Neural cell (in vitro differentiated cells): ENCODE results near the gene LHX5. TPM values are rescaled to one million over a fixed set of nuclear protein-coding genes. Genes with fewer than 3 reads are reported as not detected.

Source experiments
- H2AFZ ChIP-seq: fragments of 200-600, 300-800 bp; sonication (generic), shearing (Covaris generic); 2 replicates; pipeline ENCODE4 v1.6.0; 2014; ENCODE audit warnings: low read depth, mild to moderate bottlenecking, antibody characterized with exemption, low read length, moderate library complexity
- H3F3A ChIP-seq: fragments of 200-600 bp; shearing (Covaris generic); 2 replicates; pipeline ENCODE4 v1.6.1; 2016; ENCODE audit warnings: mild to moderate bottlenecking, moderate library complexity, mixed read lengths, antibody characterized with exemption, low read length; ENCODE audit not compliant: insufficient read depth, poor library complexity, severe bottlenecking
- H3K27ac ChIP-seq: fragments of 200-600, 300-800 bp; sonication (generic), shearing (Covaris generic); 2 replicates; pipeline ENCODE4 v1.5.1; 2014; ENCODE audit warnings: mild to moderate bottlenecking, low read length, moderate library complexity
- H3K27me3 ChIP-seq: fragments of 300-800, 200-600 bp; sonication (generic), shearing (Covaris generic); 2 replicates; pipeline ENCODE4 v1.6.0; 2014; ENCODE audit warnings: mild to moderate bottlenecking, low read depth, low read length, moderate library complexity; ENCODE audit not compliant: insufficient read depth
- H3K36me3 ChIP-seq: fragments of 300-800, 200-600 bp; sonication (generic), shearing (Covaris generic); 2 replicates; pipeline ENCODE4 v1.5.1; 2014; ENCODE audit warnings: mild to moderate bottlenecking, antibody characterized with exemption, low read length, moderate library complexity; ENCODE audit not compliant: insufficient read depth
- H3K4me2 ChIP-seq: fragments of 300-800, 200-600 bp; sonication (generic), shearing (Covaris generic); 2 replicates; pipeline ENCODE4 v1.6.0; 2014; ENCODE audit warnings: mild to moderate bottlenecking, low read length
- H3K4me3 ChIP-seq: fragments of 300-800, 200-600 bp; sonication (generic), shearing (Covaris generic); 2 replicates; pipeline ENCODE4 v1.5.1; 2014; ENCODE audit warnings: mild to moderate bottlenecking, low read length, moderate library complexity
- H3K79me2 ChIP-seq: fragments of 200-600 bp; shearing (Covaris generic); replicated peaks from 2 replicates; pipeline ENCODE4 v1.6.0; 2014; ENCODE audit warnings: mild to moderate bottlenecking, low read length, moderate library complexity; ENCODE audit not compliant: insufficient read depth
- H3K9ac ChIP-seq: fragments of 300-800, 200-600 bp; sonication (generic), shearing (Covaris generic); 2 replicates; pipeline ENCODE4 v1.6.1; 2016; ENCODE audit warnings: mild to moderate bottlenecking, low read length, mixed read lengths
- H3K9me2 ChIP-seq: fragments of 200-600 bp; shearing (Covaris generic); 2 replicates; pipeline ENCODE4 v1.6.1; 2016; ENCODE audit warnings: mild to moderate bottlenecking, low read length, mixed read lengths; ENCODE audit not compliant: insufficient read depth
- H3K9me3 ChIP-seq: fragments of 200-600, 300-800 bp; sonication (generic), shearing (Covaris generic); 2 replicates; pipeline ENCODE4 v1.6.1; 2016; ENCODE audit warnings: mild to moderate bottlenecking, mixed run types, low read length, moderate library complexity, mixed read lengths
- H4K20me1 ChIP-seq: fragments of 200-600 bp; shearing (Covaris generic); 2 replicates; pipeline ENCODE4 v1.6.1; 2016; ENCODE audit warnings: mild to moderate bottlenecking, mixed run types; ENCODE audit not compliant: insufficient read depth
- EP300 ChIP-seq: fragments of 450-650 bp; conservative IDR thresholded peaks from 2 replicates; pipeline ENCODE4 v1.6.1; 2014; ENCODE audit warnings: antibody characterized with exemption, mild to moderate bottlenecking, moderate library complexity; ENCODE audit not compliant: poor library complexity, severe bottlenecking
- EZH2 ChIP-seq: fragments of 200-600, 300-800 bp; shearing (Covaris generic), sonication (generic); IDR thresholded peaks from 2 replicates; pipeline ENCODE4 v1.6.1; 2014; ENCODE audit warnings: antibody characterized with exemption, low read length, borderline replicate concordance, mild to moderate bottlenecking; ENCODE audit not compliant: insufficient read depth, poor library complexity, severe bottlenecking
- MXI1 ChIP-seq: fragments of 450-650 bp; conservative IDR thresholded peaks from 2 replicates; pipeline ENCODE4 v1.6.1; 2014; ENCODE audit warnings: antibody characterized with exemption, mild to moderate bottlenecking; ENCODE audit not compliant: poor library complexity, severe bottlenecking
- POLR2AphosphoS5 ChIP-seq: IDR thresholded peaks from 2 replicates; pipeline ENCODE4 v1.6.1; 2012
- RAD21 ChIP-seq: fragments of 450-650 bp; conservative IDR thresholded peaks from 2 replicates; pipeline ENCODE4 v1.6.1; 2014; ENCODE audit warnings: antibody characterized with exemption, mild to moderate bottlenecking, moderate library complexity
- REST ChIP-seq: IDR thresholded peaks from 2 replicates; pipeline ENCODE4 v1.6.1; 2012; ENCODE audit warnings: borderline replicate concordance
- SMC3 ChIP-seq: fragments of 450-650 bp; conservative IDR thresholded peaks from 2 replicates; pipeline ENCODE4 v1.6.1; 2014; ENCODE audit warnings: antibody characterized with exemption, mild to moderate bottlenecking, moderate library complexity; ENCODE audit not compliant: poor library complexity
- TAF1 ChIP-seq: IDR thresholded peaks from 2 replicates; pipeline ENCODE4 v1.6.1; 2012; ENCODE audit warnings: low read depth
- polyA plus RNA-seq: library from polyadenylated mRNA; depleted of rRNA; stranded (reverse); fragments of >200 nt; gene quantifications from 2 replicates; pipeline ENCODE4 v1.2.3, GENCODE V29; 2014
- TF ChIP-seq, protein P1 (sequence below): fragments of 450-650 bp; IDR thresholded peaks from 2 replicates; pipeline ENCODE4 v1.5.1; 2014; ENCODE audit warnings: antibody characterized with exemption, mild to moderate bottlenecking, moderate library complexity; ENCODE audit not compliant: poor library complexity, severe bottlenecking

The LHX5 gene
- polyA plus RNA-seq, 1 donor from 2014 or later = 3.8 TPM

DNA sequence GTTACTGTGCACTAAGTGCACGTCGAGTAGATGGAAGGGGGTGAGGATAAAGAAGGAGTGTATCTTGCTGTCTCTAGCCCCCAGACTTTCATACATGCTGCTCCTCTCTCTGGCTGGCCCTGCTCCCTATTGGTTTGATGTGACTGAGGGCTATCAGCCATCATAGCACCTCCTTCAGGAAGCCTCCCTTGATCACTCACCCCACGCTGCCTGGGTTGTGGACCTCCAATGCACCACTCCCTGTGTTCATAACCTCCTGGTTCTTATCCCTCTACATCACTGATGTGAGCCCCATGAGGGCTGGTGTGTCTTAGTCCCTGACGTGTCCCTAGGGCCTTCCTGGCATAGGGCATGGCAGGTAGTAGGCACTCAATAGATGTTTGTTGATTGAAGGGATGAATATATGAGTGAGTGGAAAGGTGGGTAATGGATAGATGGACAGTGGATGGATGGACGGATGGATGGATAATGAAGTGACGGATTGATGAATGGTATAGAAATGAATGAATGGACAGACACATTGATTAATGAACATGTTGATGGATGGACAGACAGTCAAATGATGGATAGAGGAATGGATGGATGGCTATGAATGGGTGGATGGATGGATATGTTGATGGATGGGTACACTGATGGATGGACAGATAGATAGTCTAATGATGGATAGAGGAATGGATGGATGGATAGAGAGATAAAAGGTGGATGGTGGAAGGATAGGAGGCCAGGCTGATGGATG, 34.5 kb downstream of the LHX5 start:
- TF ChIP-seq, protein P1, sequence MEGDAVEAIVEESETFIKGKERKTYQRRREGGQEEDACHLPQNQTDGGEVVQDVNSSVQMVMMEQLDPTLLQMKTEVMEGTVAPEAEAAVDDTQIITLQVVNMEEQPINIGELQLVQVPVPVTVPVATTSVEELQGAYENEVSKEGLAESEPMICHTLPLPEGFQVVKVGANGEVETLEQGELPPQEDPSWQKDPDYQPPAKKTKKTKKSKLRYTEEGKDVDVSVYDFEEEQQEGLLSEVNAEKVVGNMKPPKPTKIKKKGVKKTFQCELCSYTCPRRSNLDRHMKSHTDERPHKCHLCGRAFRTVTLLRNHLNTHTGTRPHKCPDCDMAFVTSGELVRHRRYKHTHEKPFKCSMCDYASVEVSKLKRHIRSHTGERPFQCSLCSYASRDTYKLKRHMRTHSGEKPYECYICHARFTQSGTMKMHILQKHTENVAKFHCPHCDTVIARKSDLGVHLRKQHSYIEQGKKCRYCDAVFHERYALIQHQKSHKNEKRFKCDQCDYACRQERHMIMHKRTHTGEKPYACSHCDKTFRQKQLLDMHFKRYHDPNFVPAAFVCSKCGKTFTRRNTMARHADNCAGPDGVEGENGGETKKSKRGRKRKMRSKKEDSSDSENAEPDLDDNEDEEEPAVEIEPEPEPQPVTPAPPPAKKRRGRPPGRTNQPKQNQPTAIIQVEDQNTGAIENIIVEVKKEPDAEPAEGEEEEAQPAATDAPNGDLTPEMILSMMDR = no peak
- TF ChIP-seq RAD21 = no peak
- no peak for TF ChIP-seq SMC3
- TF ChIP-seq TAF1 = no peak
- no peak for TF ChIP-seq MXI1
- TF ChIP-seq POLR2AphosphoS5 = no peak
- TF ChIP-seq EP300 = no peak
- TF ChIP-seq REST = no peak
- TF ChIP-seq EZH2 = no peak

GRCh38 chr12:113436586-113436985, 35.1 kb downstream of the LHX5 start:
- Histone ChIP-seq H3K79me2 (no peaks in the 10 kb centered on the region), H3K27ac (no peak overlapping the region), H3K9me2 (no peaks in the 10 kb centered on the region), H3K4me3 (no peak overlapping the region), H3K9me3 (no peaks in the 10 kb centered on the region), H3F3A (no peaks in the 10 kb centered on the region), H3K36me3 (no peaks in the 10 kb centered on the region), H3K27me3 (no peaks in the 10 kb centered on the region), H3K4me2 (no peak overlapping the region), H4K20me1 (no peaks in the 10 kb centered on the region), H2AFZ (no peak overlapping the region), H3K9ac (no peak overlapping the region)
- TF ChIP-seq, protein P1 = no peak
- TF ChIP-seq RAD21 = no peak
- no peak for TF ChIP-seq POLR2AphosphoS5
- TF ChIP-seq SMC3 = no peak
- no peak for TF ChIP-seq MXI1
- no peak for TF ChIP-seq EP300
- TF ChIP-seq REST = no peak
- TF ChIP-seq TAF1 = no peak

More for the DNA sequence above, 34.5 kb downstream of the LHX5 start:
- Histone ChIP-seq H3K9me3 (no peaks in the 10 kb centered on the region), H3K79me2 (no peaks in the 10 kb centered on the region), H3K4me2 (no peak overlapping the region), H3F3A (no peaks in the 10 kb centered on the region), H3K27ac (no peak overlapping the region), H3K36me3 (no peaks in the 10 kb centered on the region), H4K20me1 (no peaks in the 10 kb centered on the region), H3K9ac (no peak overlapping the region), H3K27me3 (no peaks in the 10 kb centered on the region), H2AFZ (no peak overlapping the region), H3K9me2 (no peaks in the 10 kb centered on the region), H3K4me3 (no peak overlapping the region)
